IMR-90 (cell line): ENCODE results near the gene ADCY1.

ENCODE experiments used
- BHLHE40 ChIP-seq: fragments of 150-350 bp; IDR thresholded peaks from 2 replicates; pipeline ENCODE4 v1.6.1; 2016; ENCODE audit warnings: mild to moderate bottlenecking, low read depth, low read length
- CTCF ChIP-seq: conservative IDR thresholded peaks from 2 replicates; pipeline ENCODE4 v1.5.1; 2012; ENCODE audit warnings: mild to moderate bottlenecking, low read depth, low read length, improper control_type of control experiment
- FOS ChIP-seq: fragments of 150-350 bp; IDR thresholded peaks from 2 replicates; pipeline ENCODE4 v1.6.1; 2016; ENCODE audit warnings: low read depth, low read length
- MAFK ChIP-seq: IDR thresholded peaks from 2 replicates; pipeline ENCODE4 v1.6.1; 2012; ENCODE audit warnings: low read depth, low read length, improper control_type of control experiment
- POLR2A ChIP-seq: IDR thresholded peaks from 2 replicates; pipeline ENCODE4 v1.6.1; 2012; ENCODE audit warnings: mild to moderate bottlenecking, low read depth, low read length
- RAD21 ChIP-seq: IDR thresholded peaks from 2 replicates; pipeline ENCODE4 v1.6.1; 2012; ENCODE audit warnings: low read length, improper control_type of control experiment
- RFX5 ChIP-seq: IDR thresholded peaks from 2 replicates; pipeline ENCODE4 v1.8.0; 2012; ENCODE audit warnings: low read depth, mild to moderate bottlenecking, low read length, moderate library complexity
- SMC3 ChIP-seq: fragments of 150-350 bp; IDR thresholded peaks from 2 replicates; pipeline ENCODE4 v1.6.1; 2016; ENCODE audit warnings: low read depth, mild to moderate bottlenecking, antibody characterized with exemption, low read length, moderate library complexity
- TF ChIP-seq, protein P1 (sequence below): fragments of 150-350 bp; IDR thresholded peaks from 2 replicates; pipeline ENCODE4 v1.6.1; 2017; ENCODE audit warnings: mild to moderate bottlenecking, antibody characterized with exemption, low read length, low read depth

DNA sequence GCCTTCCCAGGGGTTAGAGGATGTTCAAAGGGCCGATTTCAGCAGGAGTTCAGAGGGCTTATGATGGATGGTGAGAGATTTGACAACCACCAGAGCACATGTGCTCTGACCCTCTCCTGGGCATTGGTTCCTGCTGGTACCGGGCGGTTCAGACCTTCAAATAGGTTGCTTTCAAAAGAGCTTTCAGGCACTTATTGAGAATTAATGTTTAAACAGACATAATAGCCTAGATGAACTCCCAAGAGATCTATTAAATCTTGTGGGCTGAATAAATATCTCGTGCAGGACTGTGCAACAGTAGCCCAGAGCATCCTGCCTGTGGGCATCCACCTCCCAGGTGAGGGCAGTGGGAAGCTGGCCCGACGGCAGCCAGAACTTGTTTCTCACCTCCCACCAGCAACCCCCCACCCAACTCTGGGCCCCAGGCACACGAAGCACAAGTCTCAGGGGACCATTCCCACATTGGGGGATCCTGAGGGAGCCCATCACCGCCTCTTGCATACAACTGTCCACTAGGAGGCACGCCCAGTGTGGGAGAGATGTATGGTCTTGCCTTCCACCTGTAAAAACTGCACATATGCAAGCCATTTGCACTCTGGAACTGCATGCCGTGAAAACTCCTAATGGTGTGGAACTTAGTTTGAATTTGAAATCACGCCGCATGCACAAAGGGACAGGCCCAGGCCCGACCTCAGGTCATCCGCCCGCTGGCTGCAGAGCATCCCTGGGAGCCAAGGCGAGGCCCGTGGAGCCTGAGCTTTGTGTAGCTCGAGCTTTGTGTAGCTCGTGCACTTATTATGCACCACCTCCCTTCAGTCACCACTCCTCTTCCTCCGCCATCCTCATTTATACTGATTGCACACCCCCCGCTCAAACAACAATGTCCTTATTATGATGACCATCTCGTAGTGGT lies 147.8 kb downstream of the ADCY1 start:
- TF ChIP-seq MAFK (no peak), BHLHE40 (no peak), CTCF (no peak), SMC3 (no peak), RAD21 (no peak), RFX5 (no peak), FOS (no peak), POLR2A (no peak)
- TF ChIP-seq, protein P1, sequence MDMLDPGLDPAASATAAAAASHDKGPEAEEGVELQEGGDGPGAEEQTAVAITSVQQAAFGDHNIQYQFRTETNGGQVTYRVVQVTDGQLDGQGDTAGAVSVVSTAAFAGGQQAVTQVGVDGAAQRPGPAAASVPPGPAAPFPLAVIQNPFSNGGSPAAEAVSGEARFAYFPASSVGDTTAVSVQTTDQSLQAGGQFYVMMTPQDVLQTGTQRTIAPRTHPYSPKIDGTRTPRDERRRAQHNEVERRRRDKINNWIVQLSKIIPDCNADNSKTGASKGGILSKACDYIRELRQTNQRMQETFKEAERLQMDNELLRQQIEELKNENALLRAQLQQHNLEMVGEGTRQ: no peak
